ENCODE measurements around the gene PPP2R5C. TPM values are rescaled to one million over a fixed set of nuclear protein-coding genes. Genes with fewer than 3 reads are reported as not detected.

The PPP2R5C gene
- total RNA-seq, 1 donor from 2014 or later = 227 TPM

- DNase-seq (no peak), ATAC-seq (ENCODE audit: low read depth) (no peak)
- Mint-ChIP-seq H3K9me3 (no peaks in the 10 kb centered on the region), H3K4me3 (no peak overlapping the region), H3K36me3 (ENCODE audit: low read depth) (peaks cover 36% of the 10 kb centered on the region), H3K27me3 (no peaks in the 10 kb centered on the region), H3K27ac (peak overlapping the region; percentile 89), H3K4me1 (peaks cover 86% of the 10 kb centered on the region)
- no peak for TF ChIP-seq CTCF (IDR thresholded peaks at IDR 0.05)
- POLR2A ChIA-PET = interaction anchor here (1.0 to 2.3 kb wide), 8 partner anchors 14 to 133 kb away, joined by 3 to 11 read pairs (median 6); no protein-coding TSS in a partner anchor
- CTCF ChIA-PET = interaction anchor here (0.7 to 7.1 kb wide), 4 partner anchors 66 to 134 kb away, joined by 3 to 80 read pairs (median 3); no protein-coding TSS in a partner anchor
- intact Hi-C loops (cut with micrococcal nuclease) = loop anchor here (10.0 kb wide), 1 partner anchor 244 kb away; the partner anchor contains the start of gene HSP90AA1
Observed at GRCh38 chr14:101840649-101841369, 79.3 kb downstream of the PPP2R5C start.

DNA sequence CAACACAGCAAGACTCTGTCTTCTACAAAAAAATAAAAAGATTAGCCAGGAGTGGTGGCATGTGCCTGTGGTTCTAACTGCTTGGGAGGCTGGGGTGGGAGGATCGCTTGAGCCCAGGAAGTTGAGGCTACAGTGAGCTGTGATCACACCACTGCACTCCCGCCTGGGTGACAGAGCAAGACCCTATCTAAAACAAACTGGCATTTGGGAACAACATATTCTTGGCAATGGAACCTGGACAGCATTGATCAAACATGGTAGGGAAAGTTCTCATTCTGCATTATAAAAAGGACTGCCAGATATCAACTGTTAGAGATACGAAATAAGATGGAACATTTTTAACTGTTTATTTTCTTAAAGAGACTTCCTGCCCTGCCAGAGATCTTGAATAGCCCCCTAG lies 81.5 kb downstream of the PPP2R5C start:
- DNase-seq (no peak), ATAC-seq (ENCODE audit: low read depth) (no peak)
- Mint-ChIP-seq H3K27me3 (no peaks in the 10 kb centered on the region), H3K27ac (peak overlapping the region; percentile 94), H3K4me1 (peaks cover 84% of the 10 kb centered on the region), H3K4me3 (no peak overlapping the region), H3K36me3 (ENCODE audit: low read depth) (peaks cover 35% of the 10 kb centered on the region), H3K9me3 (no peaks in the 10 kb centered on the region)
- POLR2A ChIA-PET = interaction anchor here (0.6 to 4.1 kb wide), 14 partner anchors 10 to 245 kb away, joined by 3 to 70 read pairs (median 10); no protein-coding TSS in a partner anchor
- intact Hi-C loops (cut with micrococcal nuclease) = loop anchor here (1.0 to 10.0 kb wide), 11 partner anchors 18 to 242 kb away; partner anchors contain the start of genes DYNC1H1 and HSP90AA1
- TF ChIP-seq CTCF (IDR thresholded peaks at IDR 0.05) = no peak
- CTCF ChIA-PET = interaction anchor here (1.0 to 7.1 kb wide), 11 partner anchors 16 to 105 kb away, joined by 3 to 80 read pairs (median 6); no protein-coding TSS in a partner anchor

GRCh38 chr14:101843665-101844064 lies 82.2 kb downstream of the PPP2R5C start:
- H3K4me3 Mint-ChIP-seq = peak overlapping the region; percentile 76
- CTCF ChIA-PET = interaction anchor here (0.6 to 7.1 kb wide), 23 partner anchors 9 to 137 kb away, joined by 3 to 80 read pairs (median 4); no protein-coding TSS in a partner anchor
- no peaks in the 10 kb centered on the region for H3K27me3 Mint-ChIP-seq

DNA sequence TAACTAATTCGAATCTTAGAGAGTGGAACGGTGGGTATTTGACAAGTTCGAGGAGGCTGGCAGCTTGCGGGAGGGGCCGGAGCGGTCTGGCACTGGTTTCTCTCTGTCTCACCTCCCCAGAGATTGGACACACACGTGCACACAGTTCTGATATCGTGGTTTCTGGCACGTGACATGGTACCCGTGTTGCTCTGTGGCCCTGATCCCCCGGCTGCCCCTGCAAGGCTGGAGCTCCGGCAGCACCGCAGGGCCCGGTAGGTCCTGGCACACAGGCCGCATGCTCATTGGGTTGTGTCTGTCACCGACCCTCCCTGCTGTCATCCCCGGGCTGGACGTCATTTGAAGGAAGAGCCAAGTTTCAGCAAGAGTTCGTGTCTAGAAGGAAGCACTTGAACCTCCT lies 82.7 kb downstream of the PPP2R5C start:
- Mint-ChIP-seq H3K9me3 (no peaks in the 10 kb centered on the region), H3K4me3 (peak overlapping the region; percentile 76), H3K36me3 (ENCODE audit: low read depth) (peaks cover 40% of the 10 kb centered on the region), H3K4me1 (peaks cover 83% of the 10 kb centered on the region), H3K27me3 (no peaks in the 10 kb centered on the region), H3K27ac (peak overlapping the region; percentile 94)
- DNase-seq = no peak
- CTCF ChIA-PET = interaction anchor here (0.6 to 7.1 kb wide), 23 partner anchors 8 to 137 kb away, joined by 3 to 80 read pairs (median 4); no protein-coding TSS in a partner anchor
- intact Hi-C loops (cut with micrococcal nuclease) = loop anchor here (10.0 kb wide), 1 partner anchor 241 kb away; the partner anchor contains the start of gene HSP90AA1
- ATAC-seq (ENCODE audit: low read depth) = peak; percentile 62
- TF ChIP-seq CTCF (IDR thresholded peaks at IDR 0.05) = no peak
- POLR2A ChIA-PET = interaction anchor here (0.6 to 4.1 kb wide), 23 partner anchors 9 to 677 kb away, joined by 3 to 70 read pairs (median 5); no protein-coding TSS in a partner anchor

More at GRCh38 chr14:101843665-101844064, 82.2 kb downstream of the PPP2R5C start:
- Mint-ChIP-seq H3K4me1 (peaks cover 83% of the 10 kb centered on the region), H3K27ac (peak overlapping the region; percentile 94), H3K9me3 (no peaks in the 10 kb centered on the region), H3K36me3 (ENCODE audit: low read depth) (peaks cover 37% of the 10 kb centered on the region)
- DNase-seq (peak; percentile 48), ATAC-seq (ENCODE audit: low read depth) (peak; percentile 79)
- intact Hi-C loops (cut with micrococcal nuclease) = loop anchor here (1.0 to 10.0 kb wide), 11 partner anchors 18 to 241 kb away; partner anchors contain the start of genes DYNC1H1 and HSP90AA1
- TF ChIP-seq CTCF (IDR thresholded peaks at IDR 0.05) = peak; percentile 26
- POLR2A ChIA-PET = interaction anchor here (0.6 to 4.1 kb wide), 23 partner anchors 9 to 244 kb away, joined by 3 to 70 read pairs (median 4); no protein-coding TSS in a partner anchor

Measured in activated B cell treated with CpG ODN at 0.5 μM for 24 hours (primary cell).